GM21360 (cell line): ENCODE measurements around the gene GBP7.
"Not testable (repeated sequence)": the region's sequence is repeated elsewhere in the genome, so short reads cannot be mapped to it uniquely, and the experiment has no call there.

Source experiments
- ATAC-seq: cut with Tn5 transposase; IDR thresholded peaks from one replicate; pipeline ENCODE4 v1.9.1; 2021; ENCODE audit warnings: mild to moderate bottlenecking, moderate library complexity; ENCODE audit not compliant: unreplicated experiment

The GBP7 gene

GRCh38 chr1:89175601-89176256, at the start of gene GBP7:
Gene GBP7, minus strand, starts transcription at chr1:89176003. Its CDS starts 4,068 bp downstream, at chr1:89171935.
- ATAC-seq = no peak

- no peak for ATAC-seq
Measured at GRCh38 chr1:89221341-89221740, 45.5 kb upstream of the GBP7 start.

GRCh38 chr1:89219851-89220250, 44.0 kb upstream of the GBP7 start:
- ATAC-seq = not testable (repeated sequence)

GRCh38 chr1:89218941-89219340, 43.1 kb upstream of the GBP7 start:
- ATAC-seq = not testable (repeated sequence)

GRCh38 chr1:89213347-89213746, 37.5 kb upstream of the GBP7 start:
- ATAC-seq = no peak

- no peak for ATAC-seq
Measured at GRCh38 chr1:89211035-89211634, 35.3 kb upstream of the GBP7 start.

GRCh38 chr1:89206373-89206772, 30.6 kb upstream of the GBP7 start:
- ATAC-seq = no peak

GRCh38 chr1:89203166-89203565, 27.4 kb upstream of the GBP7 start:
- ATAC-seq = no peak

- ATAC-seq = peak; percentile 68
Measured at GRCh38 chr1:89201106-89201794, 25.4 kb upstream of the GBP7 start.

- ATAC-seq = no peak
Measured at GRCh38 chr1:89200663-89201062, 24.9 kb upstream of the GBP7 start.

GRCh38 chr1:89199525-89200031, 23.8 kb upstream of the GBP7 start:
- no peak for ATAC-seq

GRCh38 chr1:89198491-89199072, 22.8 kb upstream of the GBP7 start, which contains the start of gene GBP4:
Gene GBP4, minus strand, starts transcription at chr1:89198942. Its CDS starts 108 bp downstream, at chr1:89198834.
- ATAC-seq = peak; percentile 45

- ATAC-seq = no peak
Measured at GRCh38 chr1:89198081-89198480, 22.3 kb upstream of the GBP7 start.

GRCh38 chr1:89195476-89195875, 19.7 kb upstream of the GBP7 start:
- no peak for ATAC-seq

- no peak for ATAC-seq
Measured at GRCh38 chr1:89191314-89191713, 15.5 kb upstream of the GBP7 start.

GRCh38 chr1:89190017-89190416, 14.2 kb upstream of the GBP7 start:
- no peak for ATAC-seq

- no peak for ATAC-seq
Measured at GRCh38 chr1:89179343-89179742, 3.5 kb upstream of the GBP7 start.

GRCh38 chr1:89176971-89177370, 1.2 kb upstream of the GBP7 start:
- ATAC-seq = no peak

GRCh38 chr1:89174491-89174890, 1.3 kb downstream of the GBP7 start:
- ATAC-seq = no peak

GRCh38 chr1:89172468-89173143, 3.2 kb downstream of the GBP7 start:
- no peak for ATAC-seq

- ATAC-seq = no peak
Measured at GRCh38 chr1:89171067-89171438, 4.8 kb downstream of the GBP7 start.
